H9 (cell line): ENCODE data around the gene MISP3. TPM values are rescaled to one million over a fixed set of nuclear protein-coding genes. Genes with fewer than 3 reads are reported as not detected.

Source experiments
- DNase-seq: peaks from one replicate; pipeline ENCODE4 v3.0.0-alpha.2; 2017
- H2AFZ ChIP-seq: one replicate; pipeline ENCODE4 v1.6.1; 2013; ENCODE audit warnings: mild to moderate bottlenecking, low read length, control low read depth, moderate library complexity
- H2AK5ac ChIP-seq: 2 replicates; pipeline ENCODE4 v1.6.1; 2013; ENCODE audit warnings: low read length, control low read depth, mixed read lengths; ENCODE audit not compliant: insufficient read length
- H2BK120ac ChIP-seq: one replicate; pipeline ENCODE4 v1.6.1; 2013; ENCODE audit warnings: low read depth, mild to moderate bottlenecking, low read length, control low read depth, inconsistent platforms; ENCODE audit not compliant: poor library complexity, severe bottlenecking
- H2BK12ac ChIP-seq: 2 replicates; pipeline ENCODE4 v1.6.1; 2013; ENCODE audit warnings: low read length, control low read depth, mixed read lengths, low read depth; ENCODE audit not compliant: insufficient read length
- H2BK15ac ChIP-seq: 2 replicates; pipeline ENCODE4 v1.6.1; 2013; ENCODE audit warnings: low read depth, low read length, control low read depth
- H2BK20ac ChIP-seq: one replicate; pipeline ENCODE4 v1.6.1; 2013; ENCODE audit warnings: low read depth, mild to moderate bottlenecking, low read length, control low read depth, inconsistent platforms; ENCODE audit not compliant: poor library complexity, severe bottlenecking
- H2BK5ac ChIP-seq: 2 replicates; pipeline ENCODE4 v1.6.1; 2013; ENCODE audit warnings: low read length, control low read depth, mixed read lengths; ENCODE audit not compliant: insufficient read length
- H3K14ac ChIP-seq: 2 replicates; pipeline ENCODE4 v1.6.1; 2013; ENCODE audit warnings: low read length, control low read depth; ENCODE audit not compliant: insufficient read depth
- H3K18ac ChIP-seq: 2 replicates; pipeline ENCODE4 v1.6.1; 2013; ENCODE audit warnings: low read depth, mild to moderate bottlenecking, mixed read lengths, low read length, control low read depth; ENCODE audit not compliant: insufficient read length
- H3K23ac ChIP-seq: 2 replicates; pipeline ENCODE4 v1.6.1; 2013; ENCODE audit warnings: low read length, control low read depth, mixed read lengths, low read depth; ENCODE audit not compliant: insufficient read length
- H3K23me2 ChIP-seq: 2 replicates; pipeline ENCODE4 v1.6.1; 2013; ENCODE audit warnings: low read depth, mild to moderate bottlenecking, mixed read lengths, low read length, control low read depth; ENCODE audit not compliant: insufficient read length, poor library complexity, severe bottlenecking
- H3K27ac ChIP-seq: 2 replicates; pipeline ENCODE4 v1.5.1; 2013; ENCODE audit warnings: low read length, control low read depth, mixed read lengths, low read depth; ENCODE audit not compliant: insufficient read length
- H3K27me3 ChIP-seq: 2 replicates; pipeline ENCODE4 v1.6.1; 2013; ENCODE audit warnings: low read length, control low read depth, inconsistent platforms; ENCODE audit not compliant: insufficient read depth
- H3K4ac ChIP-seq: 2 replicates; pipeline ENCODE4 v1.6.1; 2013; ENCODE audit warnings: low read depth, mild to moderate bottlenecking, control low read depth, inconsistent platforms, low read length, moderate library complexity
- H3K4me1 ChIP-seq: 2 replicates; pipeline ENCODE4 v1.6.1; 2013; ENCODE audit warnings: low read length, control low read depth, inconsistent platforms; ENCODE audit not compliant: insufficient read depth
- H3K4me2 ChIP-seq: 2 replicates; pipeline ENCODE4 v1.6.1; 2013; ENCODE audit warnings: low read length, control low read depth, mixed read lengths; ENCODE audit not compliant: insufficient read length, insufficient read depth
- H3K56ac ChIP-seq: 2 replicates; pipeline ENCODE4 v1.6.1; 2013; ENCODE audit warnings: low read depth, mild to moderate bottlenecking, mixed read lengths, low read length, control low read depth; ENCODE audit not compliant: insufficient read length
- H3K79me1 ChIP-seq: 2 replicates; pipeline ENCODE4 v1.6.1; 2013; ENCODE audit warnings: low read depth, mild to moderate bottlenecking, moderate library complexity, low read length, control low read depth, inconsistent platforms; ENCODE audit not compliant: insufficient read depth, poor library complexity, severe bottlenecking
- H3K79me2 ChIP-seq: 2 replicates; pipeline ENCODE4 v1.6.1; 2013; ENCODE audit warnings: low read length, control low read depth, inconsistent platforms; ENCODE audit not compliant: insufficient read depth
- H3K9ac ChIP-seq: 2 replicates; pipeline ENCODE4 v1.6.1; 2013; ENCODE audit warnings: low read length, control low read depth, mixed read lengths; ENCODE audit not compliant: insufficient read length; ENCODE audit errors: extremely low read depth
- H3K9me3 ChIP-seq: one replicate; pipeline ENCODE4 v1.6.1; 2013; ENCODE audit warnings: low read depth, low read length, inconsistent platforms; ENCODE audit not compliant: control insufficient read depth
- H3T11ph ChIP-seq: one replicate; pipeline ENCODE4 v1.6.1; 2013; ENCODE audit warnings: mild to moderate bottlenecking, low read length, control low read depth, inconsistent platforms
- H4K20me1 ChIP-seq: one replicate; pipeline ENCODE4 v1.6.1; 2013; ENCODE audit not compliant: control insufficient read depth, insufficient read length, insufficient read depth
- H4K5ac ChIP-seq: 2 replicates; pipeline ENCODE4 v1.6.1; 2013; ENCODE audit warnings: low read depth, mild to moderate bottlenecking, mixed read lengths, low read length, control low read depth; ENCODE audit not compliant: insufficient read length
- H4K8ac ChIP-seq: replicated peaks from 2 replicates; pipeline ENCODE4 v1.6.1; 2013; ENCODE audit warnings: low read length, control low read depth, mixed read lengths, low read depth; ENCODE audit not compliant: insufficient read length
- H4K91ac ChIP-seq: 2 replicates; pipeline ENCODE4 v1.6.1; 2013; ENCODE audit warnings: low read depth, mild to moderate bottlenecking, moderate library complexity, mixed read lengths, low read length, control low read depth; ENCODE audit not compliant: insufficient read length
- H3K27ac Mint-ChIP-seq, 3 experiments: 2 replicates in 2 of 3; 3 replicates in 1 of 3; pipeline ENCODE4 v1.8.0; 2020 to 2021; ENCODE audit warnings: mixed read lengths in 3 of 3, mild to moderate bottlenecking in 1 of 3, moderate library complexity in 1 of 3
- H3K27me3 Mint-ChIP-seq: 2 replicates; pipeline ENCODE4 v1.8.0; 2021; ENCODE audit warnings: low read depth, mild to moderate bottlenecking, moderate library complexity, mixed read lengths
- H3K36me3 Mint-ChIP-seq, 3 experiments: 2 replicates in 2 of 3; 3 replicates in 1 of 3; pipeline ENCODE4 v1.8.0; 2020 to 2021; ENCODE audit warnings: low read depth in 3 of 3, mixed read lengths in 3 of 3; ENCODE audit not compliant: insufficient read depth in 1 of 3
- H3K4me1 Mint-ChIP-seq, 2 experiments: 2 replicates each; pipeline ENCODE4 v1.8.0; 2020; ENCODE audit warnings: mixed read lengths in 2 of 2
- H3K4me3 Mint-ChIP-seq, 2 experiments: 2 replicates in 1 of 2; 3 replicates in 1 of 2; pipeline ENCODE4 v1.8.0; 2020 to 2021; ENCODE audit warnings: mild to moderate bottlenecking in 2 of 2, mixed read lengths in 2 of 2, moderate library complexity in 1 of 2
- H3K9me3 Mint-ChIP-seq, 2 experiments: 2 replicates in 1 of 2; 3 replicates in 1 of 2; pipeline ENCODE4 v1.8.0; 2020; ENCODE audit warnings: mild to moderate bottlenecking in 2 of 2, mixed read lengths in 2 of 2, moderate library complexity in 1 of 2
- CTCF ChIP-seq: fragments of 200-600 bp; sonication (generic); conservative IDR thresholded peaks from 3 replicates; pipeline ENCODE4 v1.8.0; 2021; ENCODE audit warnings: antibody characterized with exemption, mild to moderate bottlenecking
- WGBS: extraction: QIAGEN DNeasy Blood & Tissue Kit; methylation state at CpG from one replicate; pipeline ENCODE4 v1.1.7; 2013; ENCODE audit warnings: missing lambda C conversion rate, low lambda C conversion rate, mixed read lengths; ENCODE audit not compliant: insufficient read length; ENCODE audit errors: extremely low coverage; 5-methylcytosine and 5-hydroxymethylcytosine counted together
- total RNA-seq: library from RNA; stranded (reverse); gene quantifications from 2 replicates; pipeline ENCODE4 v1.2.1, GENCODE V29; 2021

The MISP3 gene
- total RNA-seq, 1 experiment from 2014 or later: 0.26 TPM

GRCh38 chr19:14070268-14071050, 2.1 kb upstream of the MISP3 start:
- Mint-ChIP-seq H3K9me3 (no peaks in the 10 kb centered on the region; a peak in 2 of 5 replicates), H3K4me1 (peaks cover 7 to 12% of the 10 kb centered on the region in 2 experiments; a peak in 3 of 4 replicates), H3K27ac (no peak overlapping the region), H3K4me3 (no peak overlapping the region; a peak in 1 of 5 replicates), H3K36me3 (no peaks in the 10 kb centered on the region), H3K27me3 (peaks cover 50% of the 10 kb centered on the region)
- Histone ChIP-seq H3K27me3 (peaks cover 14% of the 10 kb centered on the region; the same call in 1 of the 2 replicates), H2BK12ac (no peak overlapping the region), H3K9ac (no peak overlapping the region), H3K4me2 (no peak overlapping the region), H4K8ac (no peak overlapping the region), H3K23me2 (peaks cover 21% of the 10 kb centered on the region), H3K27ac (no peak overlapping the region), H4K5ac (no peak overlapping the region), H3K4me1 (no peaks in the 10 kb centered on the region), H2AK5ac (no peak overlapping the region), H3K9me3 (no peaks in the 10 kb centered on the region), H2BK15ac (no peak overlapping the region), H3T11ph (no peak overlapping the region), H3K79me1 (no peaks in the 10 kb centered on the region), H2AFZ (no peak overlapping the region), H3K23ac (no peak overlapping the region), H3K79me2 (no peaks in the 10 kb centered on the region), H2BK20ac (no peak overlapping the region), H3K18ac (no peak overlapping the region), H3K56ac (no peak overlapping the region), H4K91ac (no peak overlapping the region), H3K14ac (no peak overlapping the region), H2BK5ac (no peak overlapping the region), H2BK120ac (no peak overlapping the region), H3K4ac (no peak overlapping the region), H4K20me1 (no peaks in the 10 kb centered on the region)
- no peak for TF ChIP-seq CTCF
- no CpG with 5 or more reads among the region's 43 CpGs for WGBS
- no peak for DNase-seq
